Left lung (tissue), 10 donors: ENCODE data around the gene NYAP2. TPM values are rescaled to one million over a fixed set of nuclear protein-coding genes. Genes with fewer than 3 reads are reported as not detected.

ENCODE experiments used
- ATAC-seq: fragments of 200-7000 bp; cut with Tn5 transposase; one replicate; pipeline ENCODE4 v1.9.1; 2020; ENCODE audit warnings: moderate library complexity
- DNase-seq, 4 donors: peaks; one replicate each; pipeline ENCODE4 v3.0.0-alpha.2; 2013 to 2020
- H3K27ac ChIP-seq, 2 donors: fragments of 200-600 bp; sonication (generic) in 1 of 2; one replicate each; pipeline versions ENCODE4 v1.5.0 to v1.8.0; 2020 to 2021
- H3K27me3 ChIP-seq, 2 donors: fragments of 200-600 bp; sonication (generic) in 1 of 2; one replicate each; pipeline versions ENCODE4 v1.5.0 to v1.8.0; 2020 to 2021
- H3K36me3 ChIP-seq, 2 donors: fragments of 200-600 bp; sonication (generic) in 1 of 2; one replicate each; pipeline versions ENCODE4 v1.5.0 to v1.8.0; 2020 to 2021
- H3K4me1 ChIP-seq, 2 donors: fragments of 200-600 bp; one replicate each; pipeline ENCODE4 v1.8.0; 2021
- H3K4me3 ChIP-seq, 2 donors: fragments of 200-600 bp; sonication (generic) in 1 of 2; one replicate each; pipeline versions ENCODE4 v1.5.0 to v1.8.0; 2020 to 2021; ENCODE audit warnings: mild to moderate bottlenecking in 1 of 2
- H3K9me3 ChIP-seq, 2 donors: fragments of 200-600 bp; sonication (generic) in 1 of 2; one replicate each; pipeline versions ENCODE4 v1.5.0 to v1.8.0; 2020 to 2021
- intact Hi-C, 2 donors: fragments of 100-400 bp; cut with DNase I; formaldehyde crosslinking; loops; one replicate each; pipeline versions ENCODE4 v1.11.2 to v1.14.2; 2022
- polyA plus RNA-seq, 6 donors: library from polyadenylated mRNA; unstranded; fragments of 120-200 nt; gene quantifications; one replicate each; pipeline ENCODE4 v1.2.1, GENCODE V29; 2013; ENCODE audit not compliant: insufficient read length in 6 of 6
- total RNA-seq, 2 donors: library from RNA; stranded (reverse); fragmentation: NEBNext Ultra II Directional; extraction: Animal tissue kit (Norgen Biotek cat#: 25700); gene quantifications; one replicate each; pipeline ENCODE4 v1.2.1, GENCODE V29; 2021
- TF ChIP-seq, protein P1 (sequence below), 2 donors: fragments of 200-600 bp; sonication (generic) in 1 of 2; IDR thresholded peaks; one replicate each; pipeline versions ENCODE4 v1.5.0 to v1.8.0; 2021; ENCODE audit warnings: antibody characterized with exemption in 2 of 2
- donor health status: DM: no; HTN: yes; CAD: no.
- donor health status: DM: no; HTN: no; CAD: no.

Gene NYAP2
- total and polyA plus RNA-seq, 8 donors, result 0.04 to 1.0 (median 0.07) TPM

DNA sequence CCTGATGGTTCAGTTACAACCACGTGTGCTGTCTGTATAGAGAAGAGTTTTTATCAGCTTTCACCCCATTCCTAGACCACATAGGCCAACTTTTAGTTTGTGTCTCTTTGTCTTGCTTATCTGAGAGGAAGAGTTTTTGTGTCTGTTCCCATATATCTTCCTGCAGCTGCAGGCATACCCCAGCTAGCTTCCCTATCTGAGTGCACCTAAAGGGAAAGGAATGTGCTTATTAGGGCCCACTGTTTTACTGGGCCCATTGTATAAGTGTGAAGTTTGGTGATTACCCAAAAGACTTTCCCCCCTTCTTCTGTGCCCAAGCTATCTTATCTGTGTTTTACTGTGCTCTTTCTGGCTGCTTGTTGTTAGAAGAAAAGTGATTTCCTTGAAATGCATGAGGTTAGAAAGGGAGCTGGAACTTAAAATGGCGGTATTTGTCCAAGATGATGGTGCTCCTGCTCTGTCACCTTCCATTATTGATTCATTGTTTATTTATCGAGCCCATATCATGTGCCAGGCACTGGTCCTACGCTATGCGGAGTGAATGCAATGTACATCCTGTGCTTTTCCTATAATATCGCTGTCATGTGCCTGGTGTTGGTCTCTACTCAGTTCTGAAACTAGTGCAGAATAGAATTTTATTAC, 57.2 kb downstream of the NYAP2 start:
- H3K27me3 ChIP-seq, result no peaks in the 10 kb centered on the region
- intact Hi-C loops, result no loop called here
- H3K4me3 ChIP-seq, result no peak overlapping the region
- H3K27ac ChIP-seq, result no peak overlapping the region
- no peaks in the 10 kb centered on the region for H3K36me3 ChIP-seq
- DNase-seq, result no peak
- ATAC-seq, result no peak
- TF ChIP-seq, protein P1, sequence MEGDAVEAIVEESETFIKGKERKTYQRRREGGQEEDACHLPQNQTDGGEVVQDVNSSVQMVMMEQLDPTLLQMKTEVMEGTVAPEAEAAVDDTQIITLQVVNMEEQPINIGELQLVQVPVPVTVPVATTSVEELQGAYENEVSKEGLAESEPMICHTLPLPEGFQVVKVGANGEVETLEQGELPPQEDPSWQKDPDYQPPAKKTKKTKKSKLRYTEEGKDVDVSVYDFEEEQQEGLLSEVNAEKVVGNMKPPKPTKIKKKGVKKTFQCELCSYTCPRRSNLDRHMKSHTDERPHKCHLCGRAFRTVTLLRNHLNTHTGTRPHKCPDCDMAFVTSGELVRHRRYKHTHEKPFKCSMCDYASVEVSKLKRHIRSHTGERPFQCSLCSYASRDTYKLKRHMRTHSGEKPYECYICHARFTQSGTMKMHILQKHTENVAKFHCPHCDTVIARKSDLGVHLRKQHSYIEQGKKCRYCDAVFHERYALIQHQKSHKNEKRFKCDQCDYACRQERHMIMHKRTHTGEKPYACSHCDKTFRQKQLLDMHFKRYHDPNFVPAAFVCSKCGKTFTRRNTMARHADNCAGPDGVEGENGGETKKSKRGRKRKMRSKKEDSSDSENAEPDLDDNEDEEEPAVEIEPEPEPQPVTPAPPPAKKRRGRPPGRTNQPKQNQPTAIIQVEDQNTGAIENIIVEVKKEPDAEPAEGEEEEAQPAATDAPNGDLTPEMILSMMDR (IDR thresholded peaks at IDR 0.05), result no peak
- no peaks in the 10 kb centered on the region for H3K4me1 ChIP-seq
- H3K9me3 ChIP-seq, result no peaks in the 10 kb centered on the region

DNA sequence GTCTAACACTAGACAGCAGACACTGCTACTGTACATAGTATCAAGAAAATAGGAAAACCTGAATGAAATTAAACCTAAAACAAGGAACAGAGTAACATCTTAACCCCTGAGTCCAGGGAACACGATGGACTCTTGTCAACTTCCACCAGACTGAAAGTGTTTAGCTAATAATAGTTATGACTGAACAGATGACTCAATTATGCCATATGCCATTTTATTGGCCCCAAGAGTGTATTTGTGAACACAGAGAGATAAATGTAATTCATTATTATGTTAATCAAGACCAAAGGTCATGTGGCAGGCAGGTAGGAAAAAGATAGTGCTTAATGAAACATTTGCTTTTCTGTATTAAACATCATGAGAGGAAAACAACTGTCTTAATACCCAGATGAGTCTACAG, 58.0 kb downstream of the NYAP2 start:
- H3K9me3 ChIP-seq, result no peaks in the 10 kb centered on the region
- no peaks in the 10 kb centered on the region for H3K27me3 ChIP-seq
- H3K4me3 ChIP-seq, result no peak overlapping the region
- no peaks in the 10 kb centered on the region for H3K4me1 ChIP-seq
- no peak overlapping the region for H3K27ac ChIP-seq
- H3K36me3 ChIP-seq, result no peaks in the 10 kb centered on the region
- DNase-seq, result no peak
- no peak for ATAC-seq
- TF ChIP-seq, protein P1 (IDR thresholded peaks at IDR 0.05), result no peak
- intact Hi-C loops, result no loop called here

DNA sequence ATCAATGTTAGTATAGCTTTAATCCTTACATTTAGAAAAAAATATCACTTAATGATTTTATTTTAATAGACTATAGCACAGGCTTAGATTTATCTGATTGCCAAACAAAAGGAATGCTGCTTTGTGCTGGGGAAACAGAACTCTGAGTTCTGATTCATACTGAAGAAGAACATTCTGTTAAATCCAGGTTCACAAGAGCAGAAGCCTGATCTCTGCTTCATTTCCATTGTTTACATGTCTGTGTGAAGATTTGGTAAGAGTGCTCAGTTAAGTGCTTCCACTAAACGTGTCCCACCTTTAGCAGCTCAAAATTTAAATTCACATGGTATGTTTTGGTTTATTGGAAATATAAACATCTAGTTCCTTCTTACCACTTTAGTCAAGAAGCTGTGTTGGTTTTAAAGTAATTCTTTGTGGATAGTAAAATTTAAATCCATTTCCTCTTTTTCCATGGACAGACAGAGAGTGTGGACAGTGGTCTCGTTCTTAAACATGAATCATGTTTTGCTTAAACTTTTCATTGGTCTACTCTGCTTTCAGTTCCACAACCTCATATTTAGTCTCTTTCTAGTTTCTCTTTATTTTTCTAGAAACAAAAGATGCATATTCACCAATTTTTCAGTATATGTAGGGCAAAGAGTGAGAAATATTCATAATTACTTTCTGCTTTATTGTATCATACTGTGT, 59.1 kb downstream of the NYAP2 start:
- no peaks in the 10 kb centered on the region for H3K4me1 ChIP-seq
- no peaks in the 10 kb centered on the region for H3K27me3 ChIP-seq
- intact Hi-C loops, result no loop called here
- H3K36me3 ChIP-seq, result no peaks in the 10 kb centered on the region
- DNase-seq, result no peak
- TF ChIP-seq, protein P1 (IDR thresholded peaks at IDR 0.05), result no peak
- H3K4me3 ChIP-seq, result no peak overlapping the region
- no peak for ATAC-seq
- H3K27ac ChIP-seq, result no peak overlapping the region
- no peaks in the 10 kb centered on the region for H3K9me3 ChIP-seq

DNA sequence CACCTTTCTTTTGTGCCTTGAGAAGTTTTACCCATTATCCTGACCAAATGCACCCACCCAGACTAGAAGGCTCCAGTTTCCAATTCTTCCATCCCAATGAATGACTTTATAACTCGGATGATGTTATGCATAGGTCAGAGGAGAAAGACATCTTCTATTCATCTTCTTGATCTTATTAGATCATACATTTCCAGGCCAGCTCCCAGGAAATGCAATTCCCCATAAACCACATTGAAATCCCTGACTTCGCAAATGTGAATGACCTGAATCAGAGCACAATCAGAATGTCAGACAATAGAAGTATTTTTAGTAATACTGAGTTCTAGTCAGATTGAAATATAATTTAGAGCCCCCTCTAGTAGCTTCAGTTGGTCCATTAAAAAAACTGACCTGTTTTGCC, 62.9 kb downstream of the NYAP2 start:
- H3K36me3 ChIP-seq, result no peaks in the 10 kb centered on the region
- DNase-seq (no peak), ATAC-seq (no peak)
- intact Hi-C loops, result no loop called here
- TF ChIP-seq, protein P1 (IDR thresholded peaks at IDR 0.05), result no peak
- no peak overlapping the region for H3K4me3 ChIP-seq
- H3K4me1 ChIP-seq, result no peaks in the 10 kb centered on the region
- H3K27me3 ChIP-seq, result no peaks in the 10 kb centered on the region
- no peaks in the 10 kb centered on the region for H3K9me3 ChIP-seq
- H3K27ac ChIP-seq, result no peak overlapping the region

DNA sequence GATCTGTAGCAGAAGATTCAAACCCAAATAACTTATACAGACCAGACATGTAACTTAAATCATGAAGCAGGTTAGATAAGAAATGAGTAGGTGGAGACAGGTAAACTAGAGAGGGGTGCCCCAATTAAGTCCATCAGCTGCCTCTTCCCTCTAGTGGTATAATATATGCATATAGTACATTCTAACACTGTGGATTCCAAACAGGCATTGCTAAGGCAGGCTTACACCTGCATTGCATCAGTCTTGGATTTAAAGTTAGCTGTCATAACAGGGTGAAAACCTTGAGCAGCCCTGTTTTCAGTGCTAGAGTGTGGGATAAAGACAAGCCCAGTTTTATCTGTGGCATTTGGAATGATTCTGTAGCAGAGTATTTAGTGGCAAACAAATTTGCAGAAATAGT, 63.4 kb downstream of the NYAP2 start:
- H3K27me3 ChIP-seq, result no peaks in the 10 kb centered on the region
- DNase-seq, result no peak

More for the DNA sequence above, 63.4 kb downstream of the NYAP2 start:
- no peak for ATAC-seq
- TF ChIP-seq, protein P1 (IDR thresholded peaks at IDR 0.05), result no peak
- intact Hi-C loops, result no loop called here
- H3K27ac ChIP-seq, result no peak overlapping the region
- no peaks in the 10 kb centered on the region for H3K4me1 ChIP-seq
- H3K4me3 ChIP-seq, result no peak overlapping the region
- H3K9me3 ChIP-seq, result no peaks in the 10 kb centered on the region
- H3K36me3 ChIP-seq, result no peaks in the 10 kb centered on the region
